SK-N-SH treated with all-trans-retinoic acid at 6 μM for 48 hours (cell line): ENCODE data around the gene EDEM2.

Source experiments
- ISL1 ChIP-seq: fragments of 250-450 bp; sonication (Bioruptor Pico); IDR thresholded peaks from 2 replicates; pipeline ENCODE4 v2.1.2; 2022; ENCODE audit warnings: mild to moderate bottlenecking, moderate library complexity
- RARB ChIP-seq: fragments of 250-450 bp; sonication (Bioruptor Pico); IDR thresholded peaks from 2 replicates; pipeline ENCODE4 v1.8.0; 2021; ENCODE audit warnings: mild to moderate bottlenecking, moderate library complexity
- TOX ChIP-seq: fragments of 250-450 bp; sonication (Bioruptor Pico); IDR thresholded peaks from 2 replicates; pipeline ENCODE4 v1.8.0; 2021; ENCODE audit warnings: mild to moderate bottlenecking, moderate library complexity, borderline replicate concordance
- ZC3H10 ChIP-seq: fragments of 250-450 bp; sonication (Bioruptor Pico); IDR thresholded peaks from 2 replicates; pipeline ENCODE4 v1.5.1; 2021; ENCODE audit warnings: mild to moderate bottlenecking, moderate library complexity
- ZFP3 ChIP-seq: fragments of 250-450 bp; sonication (Bioruptor Pico); IDR thresholded peaks from 2 replicates; pipeline ENCODE4 v1.5.0; 2020; ENCODE audit warnings: mild to moderate bottlenecking, moderate library complexity
- ZFP30 ChIP-seq: fragments of 450-650 bp; formaldehyde crosslinking; IDR thresholded peaks from 2 replicates; pipeline ENCODE4 v1.5.0; 2022; ENCODE audit warnings: mild to moderate bottlenecking, moderate library complexity

DNA sequence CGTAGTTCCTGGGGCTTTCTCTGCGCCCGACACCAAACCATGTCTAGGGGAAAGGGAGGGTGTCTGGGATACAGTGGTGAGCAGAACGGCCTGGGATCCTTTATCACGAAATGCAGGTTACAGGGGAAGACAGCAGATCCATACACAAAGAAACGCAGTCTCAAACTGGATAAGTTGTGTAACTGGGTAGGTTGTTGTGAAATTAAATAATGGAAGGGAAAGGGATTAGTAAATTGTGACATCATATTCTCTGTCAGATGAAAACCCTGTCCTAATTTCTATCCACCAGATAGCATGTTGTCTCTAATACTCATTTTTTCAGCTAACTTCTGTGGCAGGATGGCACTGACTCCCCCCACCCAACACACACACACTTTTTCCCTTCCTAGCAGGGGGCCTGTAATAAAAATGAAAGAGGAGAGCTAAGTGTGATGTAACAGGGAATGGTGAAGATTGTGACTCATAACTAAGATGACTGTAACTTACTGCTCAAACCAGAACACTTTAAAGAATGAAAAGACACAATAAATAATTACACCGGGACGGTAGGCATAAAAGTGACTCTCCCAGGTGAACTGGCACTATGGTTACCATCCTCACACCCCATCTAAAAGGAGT, 53.8 kb downstream of the EDEM2 start:
- TF ChIP-seq ZC3H10 (CRISPR knock-in tag), result no peak
- no peak for TF ChIP-seq ZFP3 (CRISPR knock-in tag)
- TF ChIP-seq RARB, result no peak
- no peak for TF ChIP-seq TOX
- no peak for TF ChIP-seq ISL1
- no peak for TF ChIP-seq ZFP30 (CRISPR knock-in tag)
